Brain pericyte (primary cell): ENCODE measurements around the gene KLF5.

Source experiments
- DNase-seq: peaks from one replicate; pipeline ENCODE4 v3.0.0-alpha.2; 2012; ENCODE audit warnings: low read depth, low spot score

KLF5 gene

DNA sequence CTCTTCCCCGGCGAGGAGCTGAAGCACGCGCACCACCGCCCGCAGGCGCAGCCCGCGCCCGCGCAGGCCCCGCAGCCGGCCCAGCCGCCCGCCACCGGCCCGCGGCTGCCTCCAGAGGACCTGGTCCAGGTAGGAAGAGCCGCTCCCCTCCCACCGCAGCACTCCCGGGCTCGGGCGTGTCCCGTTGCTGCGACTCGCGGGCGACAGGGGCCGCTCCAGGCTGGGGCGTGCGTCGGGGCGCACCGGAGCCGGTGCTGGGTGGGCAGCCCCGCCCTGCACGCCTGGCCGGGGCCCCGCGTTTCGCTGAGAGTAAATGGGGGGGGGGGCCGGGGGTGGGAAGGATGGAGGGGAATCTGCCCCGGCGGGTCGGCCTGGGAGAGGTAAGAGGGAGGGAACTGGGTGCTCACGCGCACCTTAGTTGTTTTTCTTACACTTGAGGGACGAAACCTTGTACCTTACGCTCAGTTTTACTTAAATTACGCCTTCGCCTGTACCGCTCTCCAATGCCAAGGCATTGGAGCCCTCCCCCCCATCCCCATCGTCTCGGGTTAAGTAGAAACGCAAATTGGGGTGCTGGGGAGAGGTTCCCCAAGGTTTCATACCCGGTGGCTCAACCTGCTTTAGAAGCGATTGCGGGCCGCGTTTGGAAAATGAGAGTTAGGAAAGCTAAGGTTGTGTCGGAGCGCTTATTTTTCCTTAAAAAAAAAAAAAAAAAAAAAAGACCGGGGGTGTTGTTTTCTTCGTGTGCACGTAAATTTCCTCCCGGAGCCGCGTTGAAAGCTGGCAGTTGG is 850 bp downstream of the KLF5 start:
- DNase-seq, result no peak

DNA sequence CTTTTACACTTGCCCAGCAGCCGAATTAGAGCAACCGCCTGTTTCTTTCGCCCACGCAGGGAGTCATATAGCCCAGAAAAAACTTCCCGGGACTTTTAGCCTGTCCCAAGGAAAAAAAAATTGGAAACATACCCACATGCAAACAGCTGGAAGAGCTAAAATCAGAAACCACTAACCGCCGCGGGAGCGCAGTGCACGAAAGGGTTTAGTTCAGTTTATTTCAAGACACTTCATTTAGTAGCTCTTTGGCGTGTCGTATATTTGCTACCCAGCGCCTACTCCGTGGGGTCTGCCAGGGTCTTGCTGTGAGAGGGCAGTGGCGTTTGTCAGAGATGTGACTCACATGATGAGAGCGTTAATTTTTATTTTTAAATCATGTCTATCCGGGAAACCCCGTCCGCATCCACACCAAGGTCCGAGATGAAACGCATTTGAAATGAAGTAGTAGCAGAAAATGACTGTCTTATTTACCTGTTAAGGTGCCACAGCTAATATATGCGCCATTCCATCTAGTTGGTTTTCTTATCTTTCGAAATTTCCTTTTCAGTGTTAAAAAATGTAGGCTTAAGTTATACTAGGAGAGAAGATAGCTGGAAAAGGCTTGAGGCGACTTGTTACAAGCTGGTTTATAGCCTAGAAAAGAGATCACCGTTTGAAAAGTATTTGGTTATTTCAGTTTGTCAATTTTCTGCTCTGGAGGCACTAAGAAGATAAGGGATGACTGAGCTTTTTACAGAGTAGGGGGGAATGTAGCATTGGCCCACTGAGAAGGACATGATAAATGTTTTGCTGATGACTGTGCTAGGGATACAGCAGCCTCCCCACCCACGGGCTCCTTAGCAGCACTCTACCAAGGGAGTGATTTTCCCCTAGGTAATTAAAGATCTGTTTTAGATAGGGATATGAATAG is 1.7 kb downstream of the KLF5 start:
- no peak for DNase-seq

DNA sequence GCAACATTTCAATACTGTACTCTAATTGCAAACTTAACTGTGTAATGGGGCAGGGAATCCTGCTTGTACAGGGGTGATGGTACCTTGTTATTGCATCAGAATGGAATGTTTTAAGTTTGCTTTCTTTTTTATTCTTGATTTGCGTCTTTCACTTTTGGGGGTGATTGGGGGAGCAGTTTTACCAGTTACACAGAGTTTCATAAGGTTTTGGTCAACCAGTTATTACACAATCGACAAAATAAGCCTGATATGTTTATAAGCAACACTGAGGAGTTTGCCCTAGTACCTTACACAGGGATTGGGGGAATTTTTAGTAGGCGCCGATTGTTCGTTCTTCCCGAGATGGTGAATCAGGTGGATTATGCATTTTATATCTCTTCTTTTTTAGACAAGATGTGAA is 2.7 kb downstream of the KLF5 start:
- DNase-seq, result no peak

DNA sequence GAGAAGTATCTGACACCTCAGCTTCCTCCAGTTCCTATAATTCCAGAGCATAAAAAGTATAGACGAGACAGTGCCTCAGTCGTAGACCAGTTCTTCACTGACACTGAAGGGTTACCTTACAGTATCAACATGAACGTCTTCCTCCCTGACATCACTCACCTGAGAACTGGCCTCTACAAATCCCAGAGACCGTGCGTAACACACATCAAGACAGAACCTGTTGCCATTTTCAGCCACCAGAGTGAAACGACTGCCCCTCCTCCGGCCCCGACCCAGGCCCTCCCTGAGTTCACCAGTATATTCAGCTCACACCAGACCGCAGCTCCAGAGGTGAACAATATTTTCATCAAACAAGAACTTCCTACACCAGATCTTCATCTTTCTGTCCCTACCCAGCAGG is 3.1 kb downstream of the KLF5 start:
- no peak for DNase-seq

DNA sequence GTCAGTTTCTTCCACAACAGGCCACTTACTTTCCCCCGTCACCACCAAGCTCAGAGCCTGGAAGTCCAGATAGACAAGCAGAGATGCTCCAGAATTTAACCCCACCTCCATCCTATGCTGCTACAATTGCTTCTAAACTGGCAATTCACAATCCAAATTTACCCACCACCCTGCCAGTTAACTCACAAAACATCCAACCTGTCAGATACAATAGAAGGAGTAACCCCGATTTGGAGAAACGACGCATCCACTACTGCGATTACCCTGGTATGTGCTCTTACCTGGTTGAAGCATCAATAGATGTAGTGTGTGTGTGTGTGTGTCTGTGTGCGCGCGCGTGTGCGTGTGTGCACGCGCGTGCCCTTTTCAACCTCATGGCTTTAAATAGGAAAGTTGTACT is 3.7 kb downstream of the KLF5 start:
- no peak for DNase-seq

DNA sequence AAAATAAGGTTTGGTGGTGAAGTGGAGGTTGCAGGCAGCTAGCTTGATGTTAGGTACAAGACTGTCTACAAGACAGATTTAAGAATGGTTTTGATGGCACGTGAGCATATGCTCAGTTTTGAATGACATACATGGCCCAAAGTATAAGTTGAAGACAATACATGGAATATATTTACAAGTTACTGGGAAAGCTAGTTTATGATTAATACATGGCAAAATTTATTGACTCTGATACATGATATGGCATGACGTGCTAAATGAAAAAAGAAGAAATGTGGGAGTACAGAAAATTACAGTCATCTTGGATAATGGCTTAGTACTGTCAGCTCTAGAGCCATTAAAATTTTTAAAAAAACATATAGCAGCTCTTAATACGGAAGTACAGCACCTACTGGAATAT is 4.4 kb downstream of the KLF5 start:
- DNase-seq, result no peak

DNA sequence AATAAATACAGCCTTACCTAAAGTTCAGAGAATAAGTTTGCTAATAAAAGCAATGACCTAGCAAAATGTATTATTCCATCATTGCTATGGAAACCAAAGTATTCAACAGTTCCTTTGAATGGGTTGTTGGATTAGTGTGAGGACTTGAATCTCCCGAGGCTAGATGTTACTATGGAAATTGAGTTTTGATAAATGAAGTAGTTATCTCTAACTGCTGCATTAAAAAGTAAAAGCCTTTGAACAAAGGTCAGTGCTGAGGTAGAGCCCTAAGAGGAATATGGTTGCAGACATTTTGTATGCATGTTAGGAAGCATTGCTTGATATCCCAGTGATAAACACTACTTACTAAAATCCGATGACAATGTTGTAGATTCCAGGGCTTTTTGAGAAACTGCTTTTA is 6.2 kb downstream of the KLF5 start:
- DNase-seq, result no peak

DNA sequence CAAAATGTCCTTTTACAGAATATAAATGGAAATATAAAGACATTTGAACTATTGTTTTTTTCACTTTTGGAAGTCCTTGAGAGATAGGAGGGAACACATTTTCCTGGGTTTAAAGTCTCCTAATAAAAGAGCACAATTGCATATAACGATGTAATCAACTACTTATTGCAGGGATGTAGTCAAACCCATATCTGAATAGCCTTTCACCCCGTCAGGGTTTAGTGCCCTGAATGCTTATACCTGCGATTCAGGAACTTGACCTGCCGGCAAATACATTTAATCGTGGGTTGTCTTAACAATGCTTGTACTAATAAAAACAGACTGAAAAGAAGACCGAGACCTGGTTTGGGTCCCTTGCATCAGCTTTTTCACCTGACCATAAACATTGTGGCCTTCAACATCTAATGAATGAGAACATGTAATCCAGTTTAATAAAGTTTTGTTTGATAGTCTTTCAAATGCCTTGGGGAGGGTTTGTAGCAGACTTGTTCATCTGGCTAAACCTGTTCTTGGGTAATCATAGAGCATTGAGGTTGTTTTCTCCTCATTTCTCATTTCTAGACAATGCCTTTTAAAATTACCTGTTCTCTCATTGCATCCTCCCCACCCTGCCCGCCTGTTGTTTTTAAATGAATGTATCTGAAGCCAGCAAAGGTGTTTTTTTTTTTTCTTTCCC is 7.0 kb downstream of the KLF5 start:
- DNase-seq, result no peak

DNA sequence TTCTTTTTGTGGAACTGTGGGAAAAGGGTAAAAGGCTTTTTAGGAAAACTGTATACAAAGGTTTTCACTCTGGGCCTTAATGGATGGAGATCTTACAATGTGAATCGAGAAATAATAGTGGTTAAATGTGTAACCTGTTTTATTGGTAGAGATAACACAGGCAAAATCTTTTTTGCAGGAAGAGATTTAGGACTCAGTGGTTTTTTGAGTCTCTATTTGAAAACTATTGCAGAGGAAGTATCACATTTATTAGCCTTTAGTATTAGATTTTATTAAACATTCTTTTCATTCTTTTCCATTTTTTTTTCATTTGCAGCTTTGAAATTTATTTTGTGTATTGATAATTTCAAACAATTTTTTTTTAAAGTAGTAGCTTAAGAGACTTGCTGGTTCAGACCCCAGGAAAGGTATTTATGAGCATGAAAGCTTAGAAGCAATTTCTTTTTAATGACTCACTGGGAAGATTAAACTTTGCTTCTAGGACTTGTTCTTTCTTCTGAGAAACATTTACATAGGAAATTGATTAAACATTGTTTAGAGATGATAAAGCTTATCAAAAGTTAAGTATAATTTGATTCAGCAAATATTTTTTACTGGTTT is 10.5 kb downstream of the KLF5 start:
- DNase-seq, result no peak

DNA sequence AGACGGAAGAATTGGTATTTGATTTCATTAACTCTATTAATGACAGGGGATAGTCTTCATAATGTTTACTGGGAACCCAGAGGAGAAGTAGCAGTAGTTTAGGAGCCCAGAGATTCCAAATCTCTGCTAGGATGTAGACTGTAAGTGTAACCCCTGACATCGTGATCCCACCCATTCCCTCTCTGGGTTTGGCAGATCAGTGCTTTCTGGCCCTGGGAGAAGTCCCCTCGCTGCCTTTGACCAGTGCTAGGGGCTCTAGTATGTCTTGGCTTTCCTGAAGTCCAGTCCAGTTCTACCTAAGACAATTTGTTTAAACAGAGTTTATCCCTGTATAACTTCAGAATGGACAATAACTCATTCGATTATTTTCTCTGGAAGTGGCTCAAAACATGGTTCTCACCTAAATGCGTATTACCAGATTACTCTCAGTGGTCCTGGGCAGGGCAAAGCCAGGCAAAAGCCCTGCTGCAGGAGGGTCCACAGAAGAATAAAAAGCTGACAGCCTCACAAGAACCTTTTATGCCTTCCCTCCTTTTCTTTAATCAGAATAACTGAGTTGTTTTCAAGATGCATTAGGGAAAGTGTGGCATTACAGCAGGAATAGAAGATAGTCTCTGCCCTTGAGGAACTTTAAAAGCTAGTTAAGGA is 11.8 kb downstream of the KLF5 start:
- DNase-seq, result no peak

DNA sequence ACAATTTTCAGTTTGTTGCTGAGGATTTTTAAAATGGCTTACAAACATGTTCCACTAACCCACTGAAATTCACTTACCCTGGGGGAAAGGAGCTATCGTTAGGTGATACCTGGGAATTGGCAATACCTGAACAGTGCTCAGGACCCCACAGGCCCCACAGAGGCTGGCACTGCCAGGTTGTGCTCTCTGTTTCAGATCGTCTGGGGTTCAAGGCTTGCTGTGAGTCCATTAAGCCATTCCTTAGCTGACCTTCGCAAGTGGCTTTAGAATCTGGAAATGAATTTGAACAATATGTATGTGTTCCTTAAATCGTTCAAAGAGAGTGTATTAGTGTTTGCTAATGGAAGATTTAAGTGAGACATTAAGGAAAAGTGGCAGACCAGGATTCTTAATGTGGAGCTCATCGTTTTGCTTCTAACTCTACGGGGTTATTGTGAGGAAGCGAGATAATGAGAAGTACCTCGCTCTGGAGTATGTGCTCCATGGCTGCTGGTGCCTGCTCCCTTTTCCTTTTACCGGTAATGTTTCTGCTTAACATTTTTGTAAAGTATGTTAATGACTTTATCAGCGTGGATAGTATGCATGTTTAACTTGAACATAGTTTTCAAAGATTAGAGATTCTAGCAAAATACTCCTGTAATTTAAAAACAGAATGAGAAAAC is 13.6 kb downstream of the KLF5 start:
- no peak for DNase-seq

DNA sequence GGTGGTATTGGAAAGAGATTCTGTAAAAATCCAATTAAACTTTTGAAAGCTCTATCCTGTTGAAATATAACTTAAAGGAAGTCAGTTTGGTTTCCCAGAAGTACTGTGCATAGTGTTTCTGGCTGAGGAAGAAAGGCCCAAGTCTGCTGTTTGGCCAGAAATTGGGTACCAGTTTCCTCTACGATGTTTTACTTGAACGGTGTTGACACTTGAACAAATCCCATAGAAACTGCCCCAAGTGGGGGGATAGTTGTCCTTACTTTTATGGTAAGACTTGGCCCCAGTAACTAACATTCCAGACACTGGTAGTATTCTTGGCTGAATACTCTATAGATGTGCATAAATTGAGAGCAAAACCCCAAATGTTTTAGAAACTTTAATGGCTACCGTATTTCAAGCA is 14.2 kb downstream of the KLF5 start:
- DNase-seq, result no peak

DNA sequence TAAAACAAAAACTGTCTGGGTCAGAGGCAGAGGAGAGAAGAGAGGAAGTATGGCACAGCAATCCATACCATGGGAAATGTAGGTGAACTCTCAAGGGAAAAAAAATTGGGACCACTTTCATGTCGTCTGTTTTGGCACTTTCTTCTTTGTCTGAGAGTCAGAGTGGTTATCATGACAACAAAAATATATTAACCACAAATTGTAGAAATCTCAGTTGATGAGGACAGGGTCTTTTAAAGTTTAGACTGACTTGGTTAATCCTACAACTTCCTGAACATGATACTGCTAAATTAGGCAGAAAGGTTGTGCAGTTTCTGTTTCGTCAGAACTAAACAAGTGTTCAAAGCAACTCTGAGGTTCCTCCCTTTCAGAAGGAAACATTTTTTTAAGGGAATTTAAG is 15.2 kb downstream of the KLF5 start:
- DNase-seq, result no peak

DNA sequence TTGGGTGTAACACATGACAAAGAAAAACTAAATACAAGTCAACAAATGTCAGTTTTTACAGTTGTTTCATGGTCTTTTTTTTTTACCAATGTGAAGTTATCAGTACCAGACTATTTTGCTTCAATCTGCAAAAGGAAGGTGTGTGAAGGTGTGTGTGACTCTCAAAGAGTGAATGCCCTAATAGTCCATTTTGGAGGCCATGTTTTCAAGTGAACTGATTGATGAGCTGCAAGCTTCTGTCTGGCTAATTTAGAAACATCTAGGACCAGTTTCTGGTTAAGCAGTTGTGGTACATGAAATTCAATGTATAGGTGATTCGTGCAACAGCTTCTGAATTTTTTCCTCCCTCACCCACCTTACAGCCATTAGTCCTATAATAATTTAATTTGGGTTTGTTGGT is 16.1 kb downstream of the KLF5 start:
- no peak for DNase-seq

DNA sequence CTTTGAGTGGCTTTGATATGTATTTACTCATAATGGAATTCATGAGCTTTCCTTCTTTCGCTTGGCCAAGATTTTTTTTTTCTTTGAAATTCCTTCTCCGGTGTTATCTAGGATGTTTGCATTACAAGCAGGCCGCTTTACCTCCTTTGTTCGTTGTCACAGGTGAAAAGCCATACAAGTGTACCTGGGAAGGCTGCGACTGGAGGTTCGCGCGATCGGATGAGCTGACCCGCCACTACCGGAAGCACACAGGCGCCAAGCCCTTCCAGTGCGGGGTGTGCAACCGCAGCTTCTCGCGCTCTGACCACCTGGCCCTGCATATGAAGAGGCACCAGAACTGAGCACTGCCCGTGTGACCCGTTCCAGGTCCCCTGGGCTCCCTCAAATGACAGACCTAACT is 16.7 kb downstream of the KLF5 start:
- no peak for DNase-seq

DNA sequence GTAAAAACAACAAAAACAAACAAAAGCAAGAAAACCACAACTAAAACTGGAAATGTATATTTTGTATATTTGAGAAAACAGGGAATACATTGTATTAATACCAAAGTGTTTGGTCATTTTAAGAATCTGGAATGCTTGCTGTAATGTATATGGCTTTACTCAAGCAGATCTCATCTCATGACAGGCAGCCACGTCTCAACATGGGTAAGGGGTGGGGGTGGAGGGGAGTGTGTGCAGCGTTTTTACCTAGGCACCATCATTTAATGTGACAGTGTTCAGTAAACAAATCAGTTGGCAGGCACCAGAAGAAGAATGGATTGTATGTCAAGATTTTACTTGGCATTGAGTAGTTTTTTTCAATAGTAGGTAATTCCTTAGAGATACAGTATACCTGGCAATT is 17.1 kb downstream of the KLF5 start:
- no peak for DNase-seq

DNA sequence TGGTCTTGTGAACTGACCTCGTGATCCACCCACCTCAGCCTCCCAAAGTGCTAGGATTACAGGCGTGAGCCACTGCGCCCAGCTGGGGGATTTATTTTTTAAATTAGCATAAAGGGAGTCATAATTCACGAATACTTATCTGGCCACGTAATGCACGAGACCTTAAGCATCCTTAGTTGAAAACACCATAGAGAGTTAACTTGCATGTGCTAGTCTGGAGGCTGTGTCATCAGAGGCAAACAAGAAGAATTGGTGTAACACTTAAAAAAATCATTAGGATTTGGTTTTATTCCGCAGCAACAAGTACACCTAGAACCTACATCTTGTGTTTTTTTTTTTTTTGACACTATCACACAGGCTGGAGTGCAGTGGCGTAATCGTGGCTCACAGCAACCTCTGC is 19.1 kb downstream of the KLF5 start:
- DNase-seq, result no peak

DNA sequence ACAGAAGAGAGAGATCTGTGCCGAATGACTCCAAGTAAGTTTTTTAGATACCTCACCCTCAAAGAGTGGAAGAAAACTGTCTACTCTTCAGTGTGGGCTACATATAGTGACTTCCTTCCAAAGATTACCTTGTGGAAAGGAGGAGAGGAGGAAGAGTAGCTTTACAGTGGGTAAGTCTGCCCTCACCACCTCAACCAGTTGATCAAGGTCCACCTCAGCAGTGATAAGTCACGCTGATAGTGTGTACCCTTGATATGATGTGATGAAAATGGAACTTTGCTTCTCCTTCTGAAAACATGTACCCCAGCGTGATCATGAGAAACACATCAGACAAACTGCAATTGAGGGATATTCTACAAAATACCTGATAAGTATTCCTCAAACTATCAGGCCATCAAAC is 20.6 kb downstream of the KLF5 start:
- DNase-seq, result no peak

DNA sequence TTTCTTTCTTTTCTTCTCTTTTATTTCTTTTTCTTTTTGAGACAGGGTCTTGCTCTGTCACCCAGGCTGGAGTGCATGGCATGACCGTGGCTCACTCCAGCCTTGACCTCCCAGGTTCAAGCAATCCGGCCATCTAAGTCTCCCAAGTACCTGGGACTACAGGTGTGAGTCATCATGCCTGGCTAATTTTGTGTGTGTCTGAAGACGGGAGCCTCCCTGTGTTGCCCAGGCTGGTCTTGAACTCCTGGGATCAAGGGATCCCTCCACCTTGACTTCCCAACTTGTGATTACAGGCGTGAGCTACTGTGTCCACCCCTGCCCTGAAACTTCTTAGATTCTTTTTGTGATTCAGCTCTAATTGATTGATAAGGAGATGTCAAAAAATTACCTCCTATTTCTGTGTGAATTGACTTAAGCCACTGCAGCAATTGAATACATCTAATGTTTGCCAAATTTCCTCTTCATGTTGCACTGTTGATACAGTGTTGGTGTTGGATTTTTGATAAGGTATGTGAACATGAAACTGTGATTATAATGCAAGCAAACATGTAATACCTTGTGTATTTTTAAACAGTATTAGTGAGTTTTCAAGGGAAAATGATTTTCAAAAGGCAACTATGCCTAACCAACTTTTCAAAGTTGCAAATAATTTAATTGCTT is 22.6 kb downstream of the KLF5 start:
- DNase-seq, result no peak

DNA sequence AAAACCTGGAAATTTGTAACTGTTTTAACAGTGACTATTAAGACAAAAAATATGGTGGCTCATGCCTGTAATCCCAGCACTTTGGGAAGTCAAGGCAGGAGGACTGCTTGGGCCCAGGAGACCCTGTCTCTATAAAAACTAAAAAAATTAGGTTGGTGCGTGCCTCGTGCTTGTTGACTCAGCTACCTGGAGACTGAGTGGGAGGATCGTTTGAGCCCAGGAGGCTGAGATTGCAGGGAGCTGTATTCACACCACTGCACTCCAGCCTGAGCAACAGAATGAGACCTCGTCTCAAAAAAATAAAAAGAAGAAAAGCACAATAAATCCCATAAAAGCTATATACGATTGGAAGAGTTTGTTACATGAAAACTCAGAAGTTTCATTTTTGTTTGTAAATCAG is 23.7 kb downstream of the KLF5 start:
- DNase-seq, result no peak

DNA sequence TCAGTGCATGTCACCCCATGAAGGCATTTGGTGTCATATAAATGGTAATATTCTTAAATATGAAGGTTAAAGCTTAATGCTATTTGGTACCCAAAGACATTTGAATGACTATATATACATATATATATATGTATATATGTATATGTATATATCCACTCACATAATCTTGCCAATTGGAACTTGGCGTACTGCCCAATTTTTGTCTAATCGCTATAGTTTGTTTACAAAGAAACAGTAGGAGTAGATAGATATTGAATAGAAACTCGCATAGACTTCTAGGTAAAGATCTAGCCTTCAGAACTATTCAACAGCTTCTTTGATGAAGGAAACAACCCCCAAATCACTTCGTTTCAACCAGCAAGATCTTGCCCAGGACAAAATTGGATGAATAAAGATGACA is 24.1 kb downstream of the KLF5 start:
- DNase-seq, result no peak
